ENCODE data around the gene NDUFC2.
"Not testable (repeated sequence)": the region's sequence is repeated elsewhere in the genome, so short reads cannot be mapped to it uniquely, and the experiment has no call there.

The NDUFC2 gene

DNA sequence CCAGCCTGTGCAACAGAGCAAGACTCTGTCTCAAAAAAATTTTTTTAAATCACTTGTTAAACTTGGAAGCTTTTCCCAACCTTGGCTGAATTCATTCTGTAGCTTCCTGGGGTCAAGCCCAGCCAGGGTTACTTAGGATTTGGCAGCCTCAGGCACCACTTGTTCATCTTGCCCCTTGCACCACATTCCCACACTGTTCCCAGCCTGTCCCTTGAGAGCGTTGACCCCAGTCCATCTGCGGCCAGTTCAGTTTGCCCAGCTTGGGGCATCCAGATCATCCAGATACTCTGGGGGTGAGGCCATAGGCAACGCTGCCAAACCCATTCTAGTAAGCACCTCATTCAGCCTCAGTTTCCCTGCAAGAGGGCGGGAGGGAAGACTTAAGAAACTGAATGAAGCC, 24.7 kb downstream of the NDUFC2 start:
- no peak for DNase-seq (ENCODE audit: low spot score)

DNA sequence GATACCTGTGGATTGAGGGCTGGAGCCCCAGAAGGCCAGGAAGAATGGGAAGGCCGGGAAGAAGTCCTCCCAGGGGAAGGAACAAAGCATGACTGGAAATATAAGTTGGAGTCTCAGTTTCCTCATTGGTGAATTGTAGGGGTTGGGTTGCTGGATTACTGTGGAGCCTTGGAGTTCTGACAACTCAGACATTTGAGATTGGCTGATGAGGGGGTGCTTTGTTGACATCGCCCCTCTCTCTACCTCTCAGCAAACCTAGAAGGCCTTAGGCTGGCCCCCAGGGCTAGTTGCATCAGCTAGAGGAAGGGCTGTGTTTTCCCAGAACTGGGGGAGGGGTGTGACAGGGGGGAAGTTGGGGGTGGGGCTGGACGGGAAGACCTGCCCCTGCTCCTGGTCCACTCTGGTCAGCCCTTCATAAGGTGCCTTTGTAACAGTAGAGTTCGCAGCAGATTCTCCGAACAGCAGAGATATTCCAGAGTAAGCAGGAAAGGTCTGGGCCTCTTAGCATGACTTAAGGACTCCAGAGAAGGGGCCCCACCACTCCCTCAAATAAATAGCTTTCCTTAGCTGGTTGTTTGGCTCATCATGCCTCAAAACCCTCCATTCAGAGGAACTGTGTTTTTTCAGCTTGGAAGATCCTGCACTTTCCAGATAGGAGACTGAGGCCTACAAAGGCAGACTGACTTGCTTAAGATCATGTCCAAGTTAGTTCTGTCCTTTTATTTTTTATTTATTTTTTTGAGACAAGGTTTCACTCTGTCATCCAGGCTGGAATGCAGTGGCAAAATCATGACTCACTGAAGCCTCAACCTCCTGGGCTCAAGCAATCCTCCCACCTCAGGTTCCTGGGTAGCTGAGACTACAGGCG, 28.5 kb downstream of the NDUFC2 start:
- DNase-seq (ENCODE audit: low spot score) = no peak

DNA sequence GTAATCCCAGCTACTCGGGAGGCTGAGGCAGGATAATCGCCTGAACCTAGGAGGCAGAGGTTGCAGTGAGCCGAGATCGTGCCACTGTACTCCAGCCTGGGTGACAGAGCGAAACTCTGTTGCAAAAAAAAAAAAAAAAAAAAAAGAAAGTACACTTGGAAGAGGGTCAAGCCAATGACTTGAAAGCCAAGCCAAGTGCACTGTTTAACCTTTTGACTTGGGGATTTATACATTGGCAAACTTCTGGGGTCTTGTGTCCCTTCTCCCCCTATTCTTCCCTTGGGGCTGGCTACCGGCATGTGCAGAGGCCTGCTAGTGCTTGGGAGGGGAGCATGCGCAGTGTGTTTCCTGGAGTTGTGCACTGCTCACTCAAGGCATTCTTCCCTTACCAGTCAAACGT, 30.3 kb downstream of the NDUFC2 start:
- DNase-seq (ENCODE audit: low spot score) = no peak

DNA sequence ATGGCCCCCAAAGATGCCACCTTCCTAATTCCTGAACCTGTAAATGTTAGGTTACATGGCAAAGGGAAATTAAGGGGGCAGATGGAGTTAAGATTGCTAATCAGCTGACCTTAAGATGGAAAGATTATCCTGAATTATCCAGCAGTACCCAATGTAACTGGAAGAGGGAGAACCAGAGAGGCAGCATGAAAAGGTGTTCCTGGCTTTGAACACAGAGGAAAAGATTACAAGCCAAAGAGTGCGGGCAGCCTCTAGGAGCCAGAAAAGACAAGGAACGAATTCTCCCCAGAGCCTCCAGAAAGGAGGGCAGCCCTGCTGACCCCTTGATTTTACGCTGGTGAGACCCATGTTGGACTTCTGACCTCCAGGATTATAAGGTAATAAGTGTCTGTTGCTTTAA, 31.1 kb downstream of the NDUFC2 start:
- DNase-seq (ENCODE audit: low spot score) = no peak

DNA sequence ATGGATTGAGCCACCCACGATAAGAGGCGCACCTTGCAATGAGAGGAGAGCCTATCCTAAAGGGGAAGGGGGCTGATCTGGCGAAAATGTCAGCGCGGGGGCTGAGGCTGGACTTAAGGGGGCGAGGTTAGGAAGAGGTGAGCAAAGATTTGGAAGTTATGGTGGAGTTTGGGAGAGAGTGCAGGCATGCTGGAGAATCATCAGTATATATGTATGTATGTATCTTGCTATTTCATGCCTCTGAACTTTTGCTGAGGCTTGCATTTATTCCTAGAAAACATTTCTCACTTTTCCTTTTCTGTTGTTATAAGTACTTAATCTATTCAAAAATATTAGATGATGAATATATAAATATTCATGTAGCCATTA, 33.2 kb downstream of the NDUFC2 start:
- DNase-seq (ENCODE audit: low spot score) = no peak

DNA sequence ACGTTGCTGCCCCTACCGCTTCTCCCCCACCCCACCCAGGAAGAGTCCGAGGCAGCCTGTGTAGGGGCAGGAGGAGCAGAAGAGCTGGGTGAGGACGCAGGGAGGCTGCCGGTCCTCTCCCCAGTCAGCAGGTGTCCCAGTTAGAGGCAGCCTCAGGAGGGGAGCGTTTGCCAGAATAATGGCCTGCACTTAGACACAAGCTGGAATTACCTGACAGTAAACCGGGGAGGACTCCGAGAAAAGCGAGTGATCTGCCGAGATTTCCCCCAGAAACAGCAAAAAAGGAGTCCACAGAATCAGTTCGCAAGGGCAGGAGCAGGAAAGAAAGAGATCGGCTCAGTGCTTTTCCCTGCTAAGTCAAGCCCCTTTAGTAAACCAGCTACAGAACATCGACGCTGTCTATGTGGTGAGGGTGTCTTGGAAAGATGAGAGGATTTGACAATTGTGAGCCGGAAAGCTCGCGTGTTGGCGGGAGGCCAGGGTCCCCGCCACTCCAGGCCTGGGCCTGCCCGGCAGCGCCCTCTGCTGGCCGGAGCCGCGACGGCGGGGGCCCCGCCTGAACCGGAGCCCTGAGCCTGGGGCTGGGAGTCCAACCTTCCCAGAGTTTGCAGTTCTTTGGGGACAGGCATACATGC, 33.7 kb downstream of the NDUFC2 start:
- peak; percentile 89 for DNase-seq (ENCODE audit: low spot score)

DNA sequence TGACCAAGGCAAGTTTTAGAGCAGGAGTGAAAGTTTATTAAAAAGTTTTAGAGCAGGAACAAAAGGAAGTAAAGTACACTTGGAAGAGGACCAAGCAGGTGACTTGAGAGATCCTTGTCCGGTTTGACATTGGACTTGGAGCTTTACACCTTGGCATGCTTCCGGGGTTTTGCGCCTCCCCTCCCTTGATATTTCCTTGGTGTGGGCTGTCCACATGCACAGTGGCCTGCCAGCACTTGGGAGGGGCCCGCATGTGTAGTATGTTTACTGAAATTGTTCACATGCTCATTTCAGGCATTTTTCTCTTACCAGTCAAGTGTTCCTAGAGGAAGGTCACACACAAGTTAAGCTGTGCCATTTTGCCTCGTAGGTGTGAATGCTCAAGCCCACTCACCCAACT, 35.0 kb downstream of the NDUFC2 start:
- no peak for DNase-seq (ENCODE audit: low spot score)

DNA sequence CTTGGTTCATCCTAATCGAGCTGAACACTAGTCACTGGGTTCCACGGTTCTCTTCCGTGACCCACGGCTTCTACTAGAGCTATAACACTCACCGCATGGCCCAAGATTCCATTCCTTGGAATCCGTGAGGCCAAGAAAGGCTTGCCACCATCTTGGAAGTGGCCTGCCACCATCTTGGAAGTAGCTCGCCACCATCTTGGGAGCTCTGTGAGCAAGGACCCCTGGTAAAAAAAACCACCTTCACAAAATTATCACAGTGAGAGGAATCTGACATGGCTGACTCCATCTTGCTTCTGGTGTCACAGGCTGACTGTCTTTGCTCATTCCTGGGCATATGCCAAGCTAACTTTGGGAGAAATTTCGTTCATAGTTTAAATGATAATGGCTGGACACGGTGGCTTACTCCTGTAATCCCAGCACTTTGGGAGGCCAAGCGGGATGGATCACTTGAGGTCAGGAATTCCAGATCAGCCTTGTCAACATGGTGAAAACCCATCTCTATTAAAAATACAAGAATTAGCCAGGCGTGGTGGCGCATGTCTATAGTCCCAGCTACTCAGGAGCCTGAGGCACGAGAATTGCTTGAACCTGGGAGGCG, 37.7 kb downstream of the NDUFC2 start:
- no peak for DNase-seq (ENCODE audit: low spot score)

DNA sequence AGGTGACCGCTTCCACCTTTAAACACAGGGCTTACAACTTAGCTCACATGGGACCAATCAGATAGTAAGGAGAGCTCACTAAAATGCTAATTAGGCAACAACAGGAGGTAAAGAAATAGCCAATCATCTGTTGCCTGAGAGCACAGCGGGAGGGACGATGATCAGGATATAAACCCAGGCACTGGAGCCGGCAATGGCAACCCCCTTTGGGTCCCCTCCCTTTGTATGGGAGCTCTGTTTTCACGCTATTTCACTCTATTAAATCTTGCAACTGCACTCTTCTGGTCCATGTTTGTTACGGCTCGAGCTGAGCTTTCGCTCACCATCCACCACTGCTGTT, 38.3 kb downstream of the NDUFC2 start:
- DNase-seq (ENCODE audit: low spot score) = not testable (repeated sequence)

DNA sequence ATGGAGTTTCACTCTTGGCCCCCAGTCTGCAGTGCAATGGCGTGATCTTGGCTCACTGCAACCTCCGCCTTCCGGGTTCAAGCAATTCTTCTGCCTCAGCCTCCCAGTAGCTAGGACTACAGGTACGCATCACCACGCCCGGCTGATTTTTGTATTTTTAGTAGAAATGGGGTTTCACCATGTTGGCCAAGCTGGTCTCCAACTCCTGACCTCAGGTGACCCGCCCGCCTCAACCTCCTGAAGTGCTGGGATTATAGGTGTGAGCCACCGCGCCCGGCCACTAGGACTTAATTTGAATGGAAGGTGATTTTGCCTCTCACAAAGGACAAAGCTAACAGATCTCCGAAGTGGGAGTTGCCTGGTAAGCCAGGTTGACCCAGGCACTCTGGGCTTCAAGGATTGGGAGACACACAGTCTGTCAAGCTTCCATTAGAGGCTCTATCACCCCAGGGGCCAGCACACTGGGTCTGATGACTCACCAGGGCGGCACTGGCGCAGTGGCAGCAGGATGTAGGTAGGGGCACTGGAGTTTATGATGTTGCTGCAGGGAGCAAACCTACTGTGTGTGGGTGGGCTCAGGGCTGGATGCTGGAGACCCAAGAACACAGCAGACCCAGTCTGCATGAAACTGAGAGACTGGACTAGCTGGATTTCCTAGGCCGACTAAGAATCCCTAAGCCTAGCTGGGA, 38.8 kb downstream of the NDUFC2 start:
- no peak for DNase-seq (ENCODE audit: low spot score)

DNA sequence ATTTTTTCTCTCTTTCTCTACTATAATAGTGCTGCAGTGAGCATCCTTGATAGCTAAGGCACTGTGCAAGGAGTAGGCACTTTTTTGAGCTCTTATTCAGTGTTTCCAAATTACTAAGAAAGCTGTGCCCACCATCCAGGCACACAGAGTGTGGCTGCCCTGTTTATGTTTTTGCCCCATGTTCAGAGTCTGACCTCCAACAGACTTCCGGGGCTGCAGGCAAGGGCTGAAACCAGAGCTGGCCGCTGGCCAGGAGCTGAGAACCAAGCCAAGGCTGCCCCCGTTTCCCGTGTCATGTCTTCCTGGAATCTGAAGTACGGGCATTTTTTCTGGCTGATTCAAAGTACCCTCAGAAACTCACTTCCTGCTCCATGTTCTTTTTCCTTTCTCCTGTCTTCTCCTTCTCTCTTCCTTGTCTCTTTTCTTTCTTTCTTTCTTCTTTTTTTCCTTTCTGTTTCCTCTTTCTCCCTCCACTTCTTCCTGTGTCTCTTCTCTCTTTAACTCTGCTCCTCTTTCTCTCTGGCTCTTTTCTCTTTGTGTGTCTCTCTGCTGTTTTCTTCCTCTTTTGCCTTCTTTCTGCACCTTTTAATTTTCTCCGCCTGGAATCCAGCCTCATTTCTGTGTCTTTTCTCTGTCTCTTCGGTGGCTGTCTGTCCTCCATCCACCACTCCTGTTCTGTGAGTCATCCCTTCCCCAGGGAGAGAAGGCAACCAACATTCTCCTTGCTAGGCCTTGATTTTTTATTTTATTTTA, 39.6 kb downstream of the NDUFC2 start:
- no peak for DNase-seq (ENCODE audit: low spot score)

DNA sequence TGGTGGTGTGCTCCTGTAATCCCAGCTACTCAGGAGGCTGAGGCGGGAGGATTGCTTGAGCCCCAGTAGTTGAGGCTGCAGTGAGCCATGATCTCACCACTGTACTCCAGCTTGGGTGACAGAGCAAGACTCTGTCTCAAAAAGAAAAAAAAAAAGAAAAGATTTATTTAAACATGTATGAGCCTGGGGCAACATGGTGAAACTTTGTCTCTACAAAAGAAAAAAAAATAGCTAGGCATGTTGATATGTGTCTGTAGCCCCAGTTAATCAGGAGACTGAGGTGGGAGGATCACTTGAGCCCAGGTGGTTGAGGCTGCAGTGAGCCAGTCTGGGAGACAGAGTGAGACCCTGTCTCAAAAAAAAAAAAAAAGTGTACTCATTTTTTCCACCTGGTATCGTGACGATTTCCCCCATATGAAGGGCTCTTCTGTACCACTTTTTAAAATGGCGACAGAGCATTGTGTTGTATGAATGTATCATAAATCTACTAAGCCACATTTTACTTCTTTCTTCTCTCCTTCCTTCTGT, 40.2 kb downstream of the NDUFC2 start:
- DNase-seq (ENCODE audit: low spot score) = no peak

DNA sequence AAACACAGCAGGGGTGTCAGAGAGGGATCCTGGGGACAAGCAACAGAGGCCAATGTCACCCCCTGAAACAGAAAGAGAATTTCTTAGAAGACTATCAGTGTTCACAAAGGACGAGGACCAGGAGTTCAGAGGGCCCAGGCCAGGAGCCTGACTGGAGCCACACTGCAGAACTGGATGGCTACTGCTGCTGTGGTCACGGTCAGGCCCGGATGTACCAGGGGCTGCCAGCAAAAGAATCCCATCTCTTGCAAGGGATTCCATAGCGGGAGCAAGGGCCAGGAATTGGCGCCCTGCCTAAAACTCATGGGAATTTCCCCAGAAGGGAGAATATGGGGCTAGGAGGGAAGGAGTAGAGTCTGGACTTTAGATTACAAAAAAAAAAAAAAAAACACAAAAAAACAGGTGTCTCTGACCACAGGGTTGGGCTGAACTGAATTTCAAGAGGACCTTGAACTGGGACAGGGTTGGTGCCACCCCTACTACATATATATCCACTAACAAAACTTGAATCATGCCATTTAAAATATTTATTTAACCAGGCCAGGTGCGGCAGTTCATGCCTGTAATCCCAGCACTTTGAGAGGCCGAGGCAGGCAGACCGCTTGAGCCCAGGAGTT, 40.9 kb downstream of the NDUFC2 start:
- no peak for DNase-seq (ENCODE audit: low spot score)

DNA sequence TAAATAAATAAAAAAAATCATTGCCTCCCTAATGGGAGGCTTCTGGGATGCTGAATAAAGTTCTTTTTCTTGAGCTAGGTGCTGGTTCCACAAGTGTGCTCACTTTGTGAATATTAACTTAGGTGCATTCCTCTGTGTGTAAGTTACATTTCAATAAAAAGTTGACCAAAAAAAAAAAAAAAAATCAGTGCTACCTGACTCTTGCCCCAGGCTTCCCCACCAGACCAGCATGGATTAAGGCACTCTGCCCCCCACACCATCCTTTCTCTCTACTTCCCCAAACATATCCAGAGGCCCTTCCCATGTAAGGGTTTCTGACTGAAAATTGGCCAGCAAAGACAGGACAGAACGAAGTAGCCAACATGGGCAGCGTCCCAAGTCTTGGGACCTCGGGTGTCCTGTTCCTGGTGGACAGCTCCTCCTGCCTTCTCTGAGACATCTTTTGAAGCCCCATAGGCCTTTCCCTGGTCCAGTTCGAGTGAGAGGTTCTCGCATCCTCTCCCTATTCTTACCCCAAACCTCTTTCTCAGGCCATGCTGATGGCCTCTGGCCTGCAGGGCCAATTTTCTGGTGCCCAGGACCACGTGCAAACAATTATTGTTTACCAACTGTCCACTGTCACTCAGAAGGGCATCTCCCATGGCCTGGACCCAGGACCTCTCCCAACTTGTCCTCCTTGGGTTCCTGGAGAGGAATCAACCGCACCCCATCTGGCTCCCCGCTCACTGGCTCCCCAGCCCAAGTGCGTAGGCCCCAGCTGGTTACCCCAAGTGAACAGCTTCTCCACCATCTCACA, 41.6 kb downstream of the NDUFC2 start:
- no peak for DNase-seq (ENCODE audit: low spot score)

DNA sequence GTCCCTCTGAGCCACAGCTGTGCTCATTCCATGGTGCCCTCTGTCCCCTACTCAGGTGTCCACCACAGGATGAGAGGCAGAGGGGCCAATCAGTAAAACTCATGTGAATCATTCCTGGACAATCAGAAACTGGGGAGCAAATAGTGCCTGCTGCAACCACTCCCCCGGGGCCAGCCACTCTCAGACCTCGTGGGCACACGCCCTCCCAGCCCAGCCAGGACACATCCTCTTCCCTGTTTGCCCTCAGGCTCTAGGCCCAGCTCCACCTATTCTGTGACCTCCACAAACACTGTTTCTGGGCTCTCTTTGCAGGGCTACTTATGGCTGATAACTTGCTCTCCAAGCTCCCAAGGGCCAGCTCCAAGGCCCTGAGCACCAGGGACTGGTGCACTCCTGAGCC, 42.6 kb downstream of the NDUFC2 start:
- DNase-seq (ENCODE audit: low spot score) = no peak

DNA sequence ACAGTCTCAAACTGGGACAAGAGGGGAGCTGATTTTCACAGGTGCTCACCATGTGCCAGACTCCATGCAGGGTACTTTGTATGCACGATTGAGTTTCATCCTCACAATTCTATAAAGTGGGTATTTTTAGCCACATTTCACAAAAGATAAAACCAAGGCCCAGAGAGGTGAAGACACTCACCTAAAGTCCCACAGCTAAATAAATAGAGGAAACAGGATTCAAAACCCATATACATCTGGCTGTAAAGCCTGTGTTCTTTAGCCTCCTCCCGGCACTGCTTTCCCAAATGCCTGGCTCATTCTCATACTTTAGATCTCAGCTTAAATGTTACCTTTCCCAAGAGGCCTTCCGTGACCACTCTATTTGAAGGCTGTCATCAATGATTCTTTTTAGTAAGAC, 43.3 kb downstream of the NDUFC2 start:
- DNase-seq (ENCODE audit: low spot score) = no peak

DNA sequence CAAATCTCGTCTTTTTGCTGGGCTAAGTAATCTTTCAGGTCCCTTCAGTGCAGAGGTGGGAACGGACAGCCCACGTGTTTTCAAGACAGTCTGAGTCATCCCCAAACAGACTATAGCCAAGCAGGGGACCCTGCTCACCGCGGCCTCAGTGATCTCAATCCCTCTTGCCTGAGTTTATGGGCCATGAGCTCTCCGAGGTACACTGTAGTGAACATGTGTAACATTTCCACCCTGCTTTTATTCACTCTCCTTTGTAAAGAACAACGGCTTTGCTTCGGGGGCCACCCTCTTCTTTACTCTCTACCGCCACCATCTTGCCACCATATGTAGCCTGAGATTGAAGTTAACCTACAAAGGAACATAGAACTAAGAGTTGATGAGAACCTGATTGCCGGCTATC, 45.0 kb downstream of the NDUFC2 start:
- no peak for DNase-seq (ENCODE audit: low spot score)

DNA sequence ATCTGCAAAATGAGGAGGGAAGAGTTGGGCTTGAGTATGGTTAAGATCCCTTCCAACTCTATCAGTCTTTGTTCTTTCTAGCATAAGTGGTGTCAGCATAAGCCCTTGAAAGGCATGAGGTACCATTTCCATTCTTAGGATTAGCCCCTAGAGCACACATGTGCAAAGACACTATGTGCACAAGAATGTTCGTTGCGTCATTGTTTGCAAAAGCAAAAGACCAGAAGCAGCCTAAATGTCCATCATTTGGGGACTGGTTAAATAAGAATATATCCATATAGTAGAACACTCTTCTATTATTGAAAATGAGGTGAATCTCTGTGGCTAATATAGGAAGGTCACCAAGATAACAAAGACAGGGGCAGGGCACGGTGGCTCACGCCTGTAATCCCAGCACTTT, 46.6 kb downstream of the NDUFC2 start:
- no peak for DNase-seq (ENCODE audit: low spot score)

DNA sequence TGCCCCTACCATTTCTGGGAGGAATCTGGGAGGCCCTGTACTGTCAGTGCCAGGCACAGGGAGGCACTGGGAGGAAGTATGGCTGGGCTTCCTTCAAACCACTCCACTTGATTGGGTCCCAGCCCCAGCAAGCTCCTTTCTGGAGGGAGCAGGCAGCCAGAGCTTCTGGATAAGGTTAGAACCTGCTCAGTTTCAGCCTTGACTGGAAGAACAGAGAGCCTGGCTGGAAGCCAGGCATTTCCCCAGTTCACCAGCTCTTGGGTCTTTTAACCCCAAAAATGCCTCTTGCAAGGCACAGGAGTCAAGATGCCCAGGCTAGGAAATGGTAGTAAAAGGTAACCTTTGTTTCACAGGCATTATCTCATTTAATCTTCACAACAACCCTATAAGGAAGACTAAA, 47.6 kb downstream of the NDUFC2 start:
- DNase-seq (ENCODE audit: low spot score) = no peak

DNA sequence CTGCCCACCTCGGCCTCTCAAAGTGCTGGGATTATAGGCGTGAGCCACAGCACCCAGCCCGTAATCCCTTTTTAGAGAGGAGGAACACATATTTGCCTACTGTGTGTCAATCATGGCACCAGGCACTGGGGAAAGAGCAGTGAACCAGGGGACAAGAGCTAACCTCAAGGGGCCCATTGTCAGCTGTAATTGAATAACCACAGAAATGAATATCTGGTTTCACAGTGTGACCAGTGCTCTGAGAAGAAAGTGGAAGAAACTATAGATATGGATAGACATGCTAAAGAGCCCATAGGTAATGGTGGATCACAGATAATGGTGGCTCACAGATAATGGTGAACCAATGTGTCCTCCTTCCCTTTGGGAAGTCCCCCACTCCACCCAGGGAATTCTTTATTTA, 48.0 kb downstream of the NDUFC2 start:
- no peak for DNase-seq (ENCODE audit: low spot score)

All from ecto neural progenitor cell (in vitro differentiated cells).